Hematopoietic multipotent progenitor cell treated with erythropoietin and hydrocortisone succinate and interleukin-3 and kit ligand, for 17 days (in vitro differentiated cells): ENCODE measurements around the gene AGGF1.
"Not testable (repeated sequence)": the region's sequence is repeated elsewhere in the genome, so short reads cannot be mapped to it uniquely, and the experiment has no call there.

ENCODE experiments used
- DNase-seq: peaks from one replicate; pipeline ENCODE4 v3.0.0-alpha.2; 2015; ENCODE audit warnings: low spot score

The AGGF1 gene

DNA sequence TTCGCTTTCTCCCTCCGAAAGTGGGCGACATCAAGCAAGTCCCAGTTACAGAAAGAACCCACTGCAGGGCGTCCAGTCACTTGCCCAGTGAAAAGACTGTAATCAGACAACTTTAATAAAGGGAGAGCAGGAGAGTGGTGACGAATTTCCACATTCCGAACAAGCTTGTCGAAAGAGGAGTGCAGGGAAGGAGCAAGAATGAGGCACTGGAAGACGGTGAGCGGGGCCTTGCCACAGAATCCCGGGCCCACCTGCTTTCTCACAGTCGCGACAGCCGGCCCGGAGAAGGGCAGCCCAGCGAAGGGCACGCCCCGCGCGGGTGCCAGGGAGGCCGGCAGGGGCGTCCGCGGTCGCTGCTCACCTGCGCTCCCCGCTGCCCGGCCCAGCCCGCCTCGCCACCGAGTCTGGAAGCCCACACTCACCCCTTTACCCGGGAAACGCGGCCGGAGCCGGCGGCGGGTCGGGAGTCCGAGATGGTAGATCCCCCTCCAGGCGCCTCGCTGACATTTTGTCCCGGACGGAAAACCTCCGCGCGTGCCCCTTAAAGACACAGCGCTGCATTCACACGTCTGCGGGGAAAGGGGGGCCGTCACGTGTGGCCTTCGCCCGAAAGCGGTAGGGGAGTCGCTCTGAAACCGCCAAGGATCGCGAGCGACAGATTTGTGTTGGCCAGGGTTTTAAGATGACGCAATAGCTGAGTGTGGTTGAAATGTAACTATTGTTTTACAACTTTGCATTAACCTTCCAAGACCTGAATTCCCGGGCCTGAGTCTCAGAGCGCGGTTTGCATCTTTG is 56.7 kb downstream of the AGGF1 start, which contains the start of gene ZBED3:
Gene ZBED3, minus strand, starts transcription at position 597 of the 795 bp plus-strand sequence. CDS start 9,407 bp downstream, outside the sequence.
- no peak for DNase-seq

DNA sequence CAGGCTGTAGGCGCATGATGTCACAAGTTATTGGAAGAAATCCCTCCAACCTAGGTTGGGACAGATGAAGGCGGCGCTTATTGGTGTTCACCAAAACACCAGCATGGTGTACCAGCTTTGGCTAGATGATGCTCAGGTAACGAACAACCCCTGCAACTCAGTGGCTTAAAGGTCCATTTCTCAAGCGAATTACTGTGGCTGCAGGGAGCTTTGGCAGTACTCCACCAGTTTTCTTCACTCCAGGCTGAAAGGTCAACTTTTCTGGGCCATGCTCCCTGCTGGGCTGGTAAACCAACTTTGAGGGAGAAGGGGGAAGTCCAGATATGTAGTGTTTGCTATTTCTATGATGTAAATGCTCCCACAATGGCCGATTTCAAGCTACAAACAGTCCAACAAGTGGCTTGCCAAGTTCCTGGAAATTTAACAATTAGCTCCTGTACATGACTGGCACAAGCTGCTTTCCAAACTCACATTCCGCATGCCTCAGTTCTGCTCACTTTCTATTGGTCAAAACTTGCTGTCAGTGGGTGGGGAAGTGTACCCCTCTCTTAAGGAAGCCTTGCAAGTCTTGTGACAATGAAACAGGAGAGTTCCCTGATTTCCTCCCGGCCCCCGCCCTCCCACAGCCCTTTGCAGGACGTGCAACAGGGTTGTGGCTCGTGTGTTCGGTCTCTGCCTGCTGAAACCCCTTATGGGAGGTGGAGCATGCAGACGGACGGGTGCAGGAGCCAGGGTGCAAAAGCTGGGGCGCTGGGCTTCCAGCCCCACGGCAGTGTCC is 57.5 kb downstream of the AGGF1 start:
- no peak for DNase-seq

DNA sequence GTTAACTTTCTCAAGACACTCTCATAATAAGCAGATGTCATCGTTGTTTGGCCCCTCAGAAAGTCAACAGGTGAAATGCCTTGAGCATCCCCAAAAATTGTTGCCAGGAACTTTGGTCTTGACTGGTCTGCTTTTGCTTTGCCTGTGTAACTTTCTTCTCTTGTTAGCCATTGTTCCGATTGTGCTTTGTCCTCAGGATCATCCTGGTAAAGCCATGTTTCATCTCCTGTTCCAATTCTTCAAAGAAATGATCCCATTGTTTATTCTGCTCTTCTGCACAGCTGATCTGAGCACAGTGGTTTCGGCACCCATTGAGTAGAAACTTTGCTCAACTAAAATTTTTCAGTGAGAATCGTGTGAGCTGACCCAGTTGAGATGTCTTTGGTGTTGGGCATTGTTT is 65.0 kb downstream of the AGGF1 start:
- no peak for DNase-seq

DNA sequence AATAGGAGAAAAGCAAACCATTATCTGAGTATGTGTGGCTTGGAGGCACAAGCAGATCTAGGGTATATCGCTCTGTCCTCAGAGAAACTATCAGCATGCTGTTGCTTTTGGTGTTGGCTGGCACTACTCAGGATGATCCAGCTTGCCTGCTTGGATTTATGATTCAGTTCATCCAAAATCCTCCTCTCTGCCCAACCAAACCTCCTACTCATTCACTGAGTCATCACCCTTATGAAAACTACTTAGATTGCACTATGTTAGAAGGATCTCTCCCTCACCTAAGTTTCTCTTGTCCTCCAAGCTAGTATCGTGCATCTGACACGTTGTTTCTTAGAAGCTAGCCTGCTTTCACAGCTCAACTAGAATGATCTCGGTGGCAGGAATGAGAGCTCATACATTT is 71.1 kb downstream of the AGGF1 start:
- DNase-seq, result no peak

DNA sequence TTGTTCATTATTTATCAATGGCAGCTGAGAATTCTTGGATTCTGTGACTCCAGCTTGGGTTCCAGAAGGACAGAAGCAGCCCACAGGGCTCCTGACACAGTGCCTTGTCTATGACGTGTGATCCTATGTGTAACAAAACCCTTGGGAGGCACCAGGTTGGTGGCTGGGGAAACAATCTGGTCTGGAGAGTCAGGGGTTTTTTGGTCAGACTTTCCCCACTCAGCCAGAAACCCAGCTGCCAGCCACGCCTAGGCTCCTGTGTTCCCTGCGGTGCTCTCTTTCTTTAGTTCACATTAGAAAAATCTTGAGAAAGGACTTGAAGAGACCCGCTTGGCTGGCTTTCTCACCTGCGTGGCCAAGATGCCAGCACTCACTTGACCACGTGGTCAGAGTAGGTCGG is 72.3 kb downstream of the AGGF1 start:
- no peak for DNase-seq

DNA sequence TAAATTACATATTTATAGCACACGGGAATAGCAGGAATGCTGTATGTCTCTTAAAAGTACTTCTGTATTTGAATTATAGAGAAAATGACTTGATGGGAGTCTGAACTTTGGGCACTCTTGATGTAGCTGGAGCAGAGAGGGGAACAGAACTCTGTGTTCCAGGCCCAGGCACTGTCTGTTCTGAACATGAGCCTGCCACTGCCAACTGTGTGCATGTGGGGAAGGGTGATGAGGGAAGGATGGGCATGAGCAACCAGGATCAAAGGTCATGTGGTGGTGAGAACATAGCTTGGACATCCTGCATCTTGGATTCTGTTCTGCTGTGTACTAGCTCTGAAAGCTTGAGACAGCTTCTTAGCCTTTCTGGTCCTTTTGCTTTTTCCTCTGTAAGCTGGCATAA is 73.3 kb downstream of the AGGF1 start:
- DNase-seq, result no peak

DNA sequence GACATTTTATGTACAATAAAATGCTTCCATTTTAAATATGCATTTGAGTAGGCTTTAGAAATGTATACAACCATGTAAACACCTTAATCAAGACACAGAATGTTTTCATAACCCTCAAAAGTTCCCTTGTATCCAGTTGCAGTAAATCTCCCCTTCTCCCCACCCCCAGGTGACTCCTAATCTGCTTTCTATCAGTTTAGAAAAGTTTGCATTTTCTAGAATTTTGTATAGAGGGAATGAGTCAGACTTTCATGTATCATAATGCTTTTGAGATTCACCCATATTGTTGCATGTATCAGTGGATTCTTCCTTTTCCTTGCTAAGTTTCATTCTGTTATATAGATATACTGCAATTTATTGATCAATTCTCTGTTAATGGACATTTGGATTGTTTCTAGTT is 74.6 kb downstream of the AGGF1 start:
- DNase-seq, result no peak

DNA sequence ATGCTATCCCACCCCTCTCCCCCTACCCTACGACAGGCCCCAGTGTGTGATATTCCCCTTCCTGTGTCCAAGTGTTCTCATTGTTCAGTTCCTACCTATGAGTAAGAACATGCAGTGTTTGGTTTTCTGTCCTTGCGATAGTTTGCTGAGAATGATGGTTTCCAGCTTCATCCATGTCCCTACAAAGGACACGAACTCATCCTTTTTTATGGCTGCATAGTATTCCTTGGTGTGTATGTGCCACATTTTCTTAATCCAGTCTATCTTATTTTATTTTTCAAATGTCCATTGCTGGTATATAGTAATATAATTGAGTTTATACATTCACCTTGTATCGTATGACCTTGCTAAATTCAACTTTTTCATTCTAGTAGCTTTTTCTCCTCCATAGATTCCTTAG is 76.8 kb downstream of the AGGF1 start:
- not testable (repeated sequence) for DNase-seq
